Measurements from ENCODE around the gene MRPS35. TPM values are rescaled to one million over a fixed set of nuclear protein-coding genes. Genes with fewer than 3 reads are reported as not detected.
A peak's percentile ranks its signal among the peaks of the same experiment; 100 is the strongest.

MRPS35 gene
- total RNA-seq, 4 donors from 2014 or later: 30.0 to 41.8 (median 34.7) TPM

GRCh38 chr12:27772328-27773049, 61.9 kb downstream of the MRPS35 start:
- no peak for TF ChIP-seq CTCF (IDR thresholded peaks at IDR 0.05)
- ATAC-seq (ENCODE audit: low FRiP score): no peak
- DNase-seq (ENCODE audit: low spot score): no peak

GRCh38 chr12:27777141-27777540, 66.5 kb downstream of the MRPS35 start:
- ATAC-seq (ENCODE audit: low FRiP score): no peak
- no peak for TF ChIP-seq CTCF (IDR thresholded peaks at IDR 0.05)
- DNase-seq (ENCODE audit: low spot score): no peak

GRCh38 chr12:27778206-27778605, 67.6 kb downstream of the MRPS35 start:
- TF ChIP-seq CTCF (IDR thresholded peaks at IDR 0.05): no peak
- DNase-seq (ENCODE audit: low spot score) (no peak), ATAC-seq (ENCODE audit: low FRiP score) (no peak)

- TF ChIP-seq CTCF (IDR thresholded peaks at IDR 0.05): no peak
- DNase-seq (ENCODE audit: low spot score) (no peak), ATAC-seq (ENCODE audit: low FRiP score) (no peak)
These were observed 68.8 kb downstream of the MRPS35 start for GRCh38 chr12:27779416-27779919.

GRCh38 chr12:27779920-27780611, 69.4 kb downstream of the MRPS35 start, which contains the start of the genes KLHL42 and MANSC4:
Gene KLHL42 (plus strand): TSS chr12:27780233. CDS start chr12:27780331, 98 bp downstream.
Gene MANSC4 (minus strand): TSS chr12:27780236. CDS start chr12:27771276, 8,960 bp downstream.
- ATAC-seq (ENCODE audit: low FRiP score) (peak; percentile 93), DNase-seq (ENCODE audit: low spot score) (peak; percentile 30)
- no peak for TF ChIP-seq CTCF (IDR thresholded peaks at IDR 0.05)

- ATAC-seq (ENCODE audit: low FRiP score) (peak; percentile 18), DNase-seq (ENCODE audit: low spot score) (no peak)
- no peak for TF ChIP-seq CTCF (IDR thresholded peaks at IDR 0.05)
These were observed 70.2 kb downstream of the MRPS35 start for GRCh38 chr12:27780612-27781408.

Data from omental fat pad (tissue), 4 donors.